ENCODE measurements around the gene SMAD3.

DNA sequence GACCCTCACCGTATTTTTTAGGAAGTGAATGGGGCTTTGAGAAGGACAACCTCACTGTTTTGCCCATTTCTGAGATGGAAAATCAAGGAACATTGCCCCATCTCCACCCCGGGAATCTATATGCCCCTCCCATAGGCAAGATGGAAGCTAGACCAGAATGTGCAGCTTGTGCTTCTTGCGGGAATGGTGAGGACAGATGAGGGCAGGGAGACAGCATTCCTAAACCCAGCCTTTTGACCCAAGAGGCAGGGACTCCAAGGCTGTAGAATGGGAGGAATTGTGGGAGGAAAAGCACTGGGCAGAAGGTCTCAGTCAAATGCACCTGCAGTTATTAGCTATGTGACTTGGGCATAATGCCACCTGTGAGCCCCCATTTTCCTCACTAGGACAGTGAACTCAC, 66.9 kb downstream of the SMAD3 start:
- TF ChIP-seq, protein P1, sequence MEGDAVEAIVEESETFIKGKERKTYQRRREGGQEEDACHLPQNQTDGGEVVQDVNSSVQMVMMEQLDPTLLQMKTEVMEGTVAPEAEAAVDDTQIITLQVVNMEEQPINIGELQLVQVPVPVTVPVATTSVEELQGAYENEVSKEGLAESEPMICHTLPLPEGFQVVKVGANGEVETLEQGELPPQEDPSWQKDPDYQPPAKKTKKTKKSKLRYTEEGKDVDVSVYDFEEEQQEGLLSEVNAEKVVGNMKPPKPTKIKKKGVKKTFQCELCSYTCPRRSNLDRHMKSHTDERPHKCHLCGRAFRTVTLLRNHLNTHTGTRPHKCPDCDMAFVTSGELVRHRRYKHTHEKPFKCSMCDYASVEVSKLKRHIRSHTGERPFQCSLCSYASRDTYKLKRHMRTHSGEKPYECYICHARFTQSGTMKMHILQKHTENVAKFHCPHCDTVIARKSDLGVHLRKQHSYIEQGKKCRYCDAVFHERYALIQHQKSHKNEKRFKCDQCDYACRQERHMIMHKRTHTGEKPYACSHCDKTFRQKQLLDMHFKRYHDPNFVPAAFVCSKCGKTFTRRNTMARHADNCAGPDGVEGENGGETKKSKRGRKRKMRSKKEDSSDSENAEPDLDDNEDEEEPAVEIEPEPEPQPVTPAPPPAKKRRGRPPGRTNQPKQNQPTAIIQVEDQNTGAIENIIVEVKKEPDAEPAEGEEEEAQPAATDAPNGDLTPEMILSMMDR (IDR thresholded peaks at IDR 0.05): no peak
- no peak for TF ChIP-seq POLR2A (IDR thresholded peaks at IDR 0.05)
